NOMO-1 treated with dmso at 0.1 percent for 144 hours (cell line): ENCODE results near the gene ZBTB9.
A peak's percentile ranks its signal among the peaks of the same experiment; 100 is the strongest.

Experiments used
- DNase-seq: peaks from one replicate; lab custom pipeline; 2025; ENCODE audit not compliant: unreplicated experiment; lab: John Stamatoyannopoulos, UW

Gene ZBTB9, protein sequence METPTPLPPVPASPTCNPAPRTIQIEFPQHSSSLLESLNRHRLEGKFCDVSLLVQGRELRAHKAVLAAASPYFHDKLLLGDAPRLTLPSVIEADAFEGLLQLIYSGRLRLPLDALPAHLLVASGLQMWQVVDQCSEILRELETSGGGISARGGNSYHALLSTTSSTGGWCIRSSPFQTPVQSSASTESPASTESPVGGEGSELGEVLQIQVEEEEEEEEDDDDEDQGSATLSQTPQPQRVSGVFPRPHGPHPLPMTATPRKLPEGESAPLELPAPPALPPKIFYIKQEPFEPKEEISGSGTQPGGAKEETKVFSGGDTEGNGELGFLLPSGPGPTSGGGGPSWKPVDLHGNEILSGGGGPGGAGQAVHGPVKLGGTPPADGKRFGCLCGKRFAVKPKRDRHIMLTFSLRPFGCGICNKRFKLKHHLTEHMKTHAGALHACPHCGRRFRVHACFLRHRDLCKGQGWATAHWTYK

DNA sequence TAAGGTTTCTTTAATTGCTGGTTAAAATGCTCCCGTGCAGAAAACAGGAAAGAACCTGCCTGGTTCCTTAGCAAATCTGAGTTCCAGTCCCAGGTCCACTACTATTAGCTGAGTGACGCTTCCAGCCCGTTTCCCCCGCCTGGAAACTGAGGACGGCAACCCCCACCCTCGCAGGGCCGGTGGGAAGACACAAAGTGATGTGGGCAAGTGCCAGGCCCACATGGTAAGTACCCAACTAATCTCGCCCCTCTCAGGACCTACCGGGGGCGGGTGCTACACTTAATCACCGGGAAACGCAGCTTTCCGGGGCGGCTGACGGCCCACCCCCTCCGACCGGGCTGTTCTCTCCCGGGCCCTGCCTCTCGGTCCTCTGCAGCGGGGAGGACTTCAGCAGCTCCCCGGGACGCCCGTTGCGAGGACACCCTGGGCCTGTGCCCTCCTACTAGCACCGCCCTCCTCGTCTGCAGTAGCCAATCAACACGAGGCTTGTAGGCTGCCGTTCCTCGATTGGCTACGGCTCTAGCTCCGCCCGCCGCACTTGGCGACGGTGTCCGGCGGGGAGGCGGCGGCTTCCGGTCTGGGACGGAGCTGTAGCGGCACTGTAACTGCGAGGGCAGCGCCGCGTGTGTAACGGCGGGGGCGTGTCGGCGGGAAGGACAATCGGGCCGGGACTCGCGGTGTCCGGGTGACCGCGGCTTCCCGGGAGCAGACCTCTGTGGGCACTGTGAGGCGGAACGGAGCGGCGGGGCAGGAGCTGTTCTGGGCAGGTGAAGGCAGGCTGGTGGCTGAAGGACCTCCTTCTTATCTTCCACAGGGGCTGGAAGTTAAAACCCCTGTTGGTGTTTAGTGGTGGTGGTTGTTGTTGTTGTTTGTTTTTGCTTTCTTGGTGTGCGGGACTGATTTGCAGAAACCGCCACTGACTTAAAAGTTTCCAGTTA lies at the start of gene ZBTB9:
ZBTB9 (plus strand) TSS at position 568 of the 938 bp plus-strand sequence. CDS start 525 bp downstream, outside the sequence.
- DNase-seq: peak; percentile 94

DNA sequence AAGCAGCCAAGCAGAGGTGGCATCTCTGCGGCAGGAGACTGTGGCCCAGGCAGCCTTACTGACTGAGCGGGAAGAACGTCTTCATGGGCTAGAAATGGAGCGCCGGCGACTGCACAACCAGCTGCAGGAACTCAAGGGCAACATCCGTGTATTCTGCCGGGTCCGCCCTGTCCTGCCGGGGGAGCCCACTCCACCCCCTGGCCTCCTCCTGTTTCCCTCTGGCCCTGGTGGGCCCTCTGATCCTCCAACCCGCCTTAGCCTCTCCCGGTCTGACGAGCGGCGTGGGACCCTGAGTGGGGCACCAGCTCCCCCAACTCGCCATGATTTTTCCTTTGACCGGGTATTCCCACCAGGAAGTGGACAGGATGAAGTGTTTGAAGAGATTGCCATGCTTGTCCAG lies 49.5 kb upstream of the ZBTB9 start:
- no peak for DNase-seq

DNA sequence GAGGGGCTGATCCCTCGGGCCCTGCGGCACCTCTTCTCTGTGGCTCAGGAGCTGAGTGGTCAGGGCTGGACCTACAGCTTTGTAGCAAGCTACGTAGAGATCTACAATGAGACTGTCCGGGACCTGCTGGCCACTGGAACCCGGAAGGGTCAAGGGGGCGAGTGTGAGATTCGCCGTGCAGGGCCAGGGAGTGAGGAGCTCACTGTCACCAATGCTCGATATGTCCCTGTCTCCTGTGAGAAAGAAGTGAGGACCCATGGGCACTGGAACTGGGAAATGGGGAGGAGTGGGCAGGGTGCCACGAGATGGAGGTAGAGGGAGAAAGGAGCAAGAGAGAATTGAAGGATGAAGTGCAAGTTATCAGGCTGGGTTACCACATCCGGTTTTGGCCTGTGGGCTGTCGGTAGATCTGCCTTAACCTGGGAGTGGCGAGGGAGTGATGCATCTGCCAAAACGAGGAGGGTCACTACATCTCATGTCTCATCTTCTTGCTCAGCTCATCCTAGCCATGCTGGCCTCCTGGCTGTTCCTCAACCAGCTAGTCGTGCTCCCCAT lies 48.9 kb upstream of the ZBTB9 start:
- DNase-seq: no peak

- DNase-seq: no peak
These were observed 48.2 kb upstream of the ZBTB9 start for GRCh38 chr6:33406126-33406525.

DNA sequence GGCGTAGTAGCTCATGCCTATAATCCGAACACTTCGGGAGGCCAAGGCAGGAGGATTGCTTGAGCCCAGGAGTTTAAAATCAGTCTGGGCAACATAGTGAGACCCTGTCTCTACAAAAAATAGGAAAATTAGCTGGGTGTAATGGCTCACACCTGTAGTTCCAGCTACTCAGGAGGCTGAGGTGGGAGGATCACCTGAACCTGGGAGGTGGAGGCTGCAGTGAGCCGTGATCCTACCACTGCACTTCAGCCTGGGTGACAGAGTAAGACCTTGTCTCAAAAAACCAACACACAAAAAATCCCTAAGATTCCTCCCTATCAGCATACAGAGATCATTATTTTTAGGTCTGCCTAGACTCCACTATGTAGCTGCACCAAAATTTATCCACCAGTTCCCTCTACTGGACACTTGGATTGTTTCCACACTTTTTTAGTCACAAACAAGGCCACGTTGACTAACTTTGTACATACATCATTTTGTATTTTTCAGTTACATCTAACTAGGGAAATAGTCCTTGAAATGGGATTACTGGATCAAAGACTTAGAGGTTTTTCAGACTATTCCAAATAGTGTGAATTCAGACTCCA lies 47.2 kb upstream of the ZBTB9 start:
- no peak for DNase-seq

- peak; percentile 97 for DNase-seq
These were observed 44.2 kb upstream of the ZBTB9 start for GRCh38 chr6:33410050-33410710.

DNA sequence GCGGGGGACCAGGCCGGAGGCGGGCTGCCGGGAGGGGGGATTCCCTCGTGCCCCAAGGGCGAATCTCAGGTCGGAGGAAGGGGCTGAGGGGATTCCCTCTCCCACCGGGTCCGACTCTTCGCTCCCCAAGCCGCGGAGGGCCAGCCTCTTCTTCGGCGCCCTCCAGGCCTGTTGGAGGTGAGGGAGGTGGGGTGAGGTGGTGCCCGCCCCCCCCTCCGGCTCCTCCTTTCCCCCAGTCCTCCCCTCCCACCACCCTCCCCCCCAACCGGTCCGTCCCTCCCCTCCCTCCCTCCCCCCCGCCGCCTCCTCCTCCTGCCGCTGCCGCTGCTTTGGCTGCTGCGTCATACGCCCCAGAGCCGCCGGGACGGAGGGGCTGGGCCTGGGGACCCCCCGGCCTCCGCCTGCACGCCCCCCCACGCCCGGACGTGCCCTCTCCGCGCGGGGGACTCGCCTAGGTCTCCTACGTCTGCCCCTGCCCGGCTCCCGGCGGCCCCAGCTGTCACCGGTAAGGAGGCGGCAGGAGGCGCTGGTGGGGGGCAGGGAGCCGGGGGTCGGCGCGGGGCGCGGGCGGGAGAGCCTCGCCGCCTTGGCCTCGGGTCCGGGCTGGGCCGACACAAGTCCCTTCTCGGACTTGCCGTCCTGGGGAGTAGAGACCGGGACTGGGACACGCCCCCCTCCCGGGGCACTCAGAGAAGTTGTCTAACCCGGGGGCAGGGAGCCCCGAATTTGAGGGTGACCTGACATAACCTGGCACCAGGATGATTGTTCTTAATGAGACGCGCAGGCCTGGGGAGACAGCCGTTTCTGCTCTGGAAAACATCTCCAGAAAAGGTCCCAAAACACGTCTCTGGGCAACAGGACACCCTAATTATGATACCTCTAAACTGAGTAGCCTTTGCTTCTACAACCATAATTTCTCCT lies 43.4 kb upstream of the ZBTB9 start, which contains the start of gene PHF1:
PHF1 (plus strand) TSS at position 304 of the 921 bp plus-strand sequence. CDS start 1,250 bp downstream, outside the sequence.
- DNase-seq: peak; percentile 77

- no peak for DNase-seq
These were observed 42.8 kb upstream of the ZBTB9 start for GRCh38 chr6:33411632-33412005.

- no peak for DNase-seq
These were observed 42.0 kb upstream of the ZBTB9 start for GRCh38 chr6:33412140-33413009.

DNA sequence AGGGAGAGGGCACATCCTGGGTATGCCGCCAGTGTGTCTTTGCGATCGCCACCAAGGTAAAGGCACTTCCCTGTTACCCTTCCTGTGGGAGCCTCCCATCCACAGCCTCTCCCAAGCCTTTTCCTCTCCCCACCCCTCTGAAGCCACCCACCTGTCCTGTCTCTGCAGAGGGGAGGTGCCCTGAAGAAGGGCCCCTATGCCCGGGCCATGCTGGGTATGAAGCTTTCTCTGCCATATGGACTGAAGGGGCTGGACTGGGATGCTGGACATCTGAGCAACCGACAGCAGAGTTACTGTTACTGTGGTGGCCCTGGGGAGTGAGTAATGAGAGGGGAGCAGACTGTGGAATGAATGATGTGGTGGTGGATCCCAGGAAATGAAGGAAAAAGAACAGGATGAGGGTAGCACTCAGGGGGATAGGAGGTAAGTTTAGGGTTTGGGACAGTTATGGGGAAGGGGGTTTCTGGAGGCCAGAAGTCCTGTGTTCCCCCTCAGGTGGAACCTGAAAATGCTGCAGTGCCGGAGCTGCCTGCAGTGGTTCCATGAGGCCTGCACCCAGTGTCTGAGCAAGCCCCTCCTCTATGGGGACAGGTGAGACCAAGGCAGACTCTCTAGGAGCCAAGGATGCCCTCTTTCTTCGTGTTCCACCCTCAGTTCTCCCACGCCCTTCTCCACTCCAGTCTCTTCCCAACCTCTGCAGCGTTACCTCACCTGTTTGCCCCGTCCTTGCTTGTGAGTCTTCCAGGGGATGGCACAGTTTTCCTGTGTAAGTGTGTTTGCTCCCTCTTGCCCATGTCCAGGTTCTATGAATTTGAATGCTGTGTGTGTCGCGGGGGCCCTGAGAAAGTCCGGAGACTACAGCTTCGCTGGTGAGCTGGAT lies 40.9 kb upstream of the ZBTB9 start:
- DNase-seq: no peak

GRCh38 chr6:33414592-33415271 lies 39.6 kb upstream of the ZBTB9 start:
- no peak for DNase-seq

DNA sequence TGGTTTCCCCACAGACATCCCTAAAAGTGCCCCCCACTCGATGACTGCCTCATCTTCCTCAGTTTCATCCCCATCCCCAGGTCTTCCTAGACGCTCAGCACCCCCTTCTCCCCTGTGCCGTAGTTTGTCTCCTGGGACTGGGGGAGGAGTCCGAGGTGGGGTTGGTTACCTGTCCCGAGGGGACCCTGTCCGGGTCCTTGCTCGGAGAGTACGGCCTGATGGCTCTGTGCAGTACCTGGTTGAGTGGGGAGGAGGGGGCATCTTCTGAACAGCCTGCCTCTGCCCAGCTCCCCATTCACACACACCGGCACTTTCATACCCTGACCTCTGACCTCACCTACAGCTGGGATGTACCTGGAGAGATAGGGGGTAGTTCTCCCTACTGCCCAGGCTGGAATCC lies 38.5 kb upstream of the ZBTB9 start:
- no peak for DNase-seq

- no peak for DNase-seq
These were observed 37.8 kb upstream of the ZBTB9 start for GRCh38 chr6:33416386-33417127.

GRCh38 chr6:33417128-33417902 lies 37.1 kb upstream of the ZBTB9 start:
- DNase-seq: no peak

DNA sequence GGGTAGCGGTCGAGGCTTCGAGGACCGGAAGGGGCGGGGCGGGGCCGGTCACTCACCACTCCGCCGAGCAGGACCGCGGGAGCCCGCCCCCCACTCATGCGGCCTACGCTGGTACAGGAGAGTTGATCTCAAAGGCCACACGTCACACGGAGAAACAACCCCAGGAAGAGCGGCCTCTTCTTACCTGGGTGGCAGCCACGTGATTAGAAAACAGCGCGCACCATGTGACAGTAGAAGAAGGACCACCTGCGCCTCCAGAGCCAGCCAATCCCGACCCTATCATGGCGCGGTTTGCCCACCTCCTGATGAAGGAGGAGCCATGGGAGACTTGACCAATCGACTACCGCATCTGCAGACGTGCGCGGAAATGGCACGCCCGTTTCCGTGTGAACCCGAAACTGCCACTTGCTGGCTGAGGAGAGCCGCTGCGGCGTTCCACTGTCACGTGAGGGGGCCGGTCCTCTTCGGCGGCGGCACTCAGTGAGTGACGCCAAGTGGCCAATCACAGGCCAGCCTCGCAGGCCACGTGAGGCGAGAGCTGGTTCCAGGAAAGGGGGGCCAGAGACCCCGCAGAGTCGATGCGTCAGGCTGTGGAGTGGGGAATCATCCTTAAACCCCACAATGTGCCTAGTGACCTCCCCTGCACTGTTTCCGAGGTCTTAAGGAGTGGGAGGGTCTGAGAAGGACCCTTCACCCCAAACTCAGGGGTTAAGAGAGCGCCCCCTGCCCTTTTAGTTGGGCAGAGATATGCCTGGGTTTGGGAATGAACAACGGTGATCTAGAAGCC lies 36.3 kb upstream of the ZBTB9 start, which contains the start of gene CUTA:
CUTA (minus strand) TSS at position 205 of the 787 bp plus-strand sequence; CDS start at position 98, 107 bp downstream.
- DNase-seq: peak; percentile 99
